Activated B cell treated with CpG ODN at 0.5 μM for 24 hours (primary cell): Measurements from ENCODE around the gene HAUS2. TPM values are rescaled to one million over a fixed set of nuclear protein-coding genes. Genes with fewer than 3 reads are reported as not detected.

Source experiments
- ATAC-seq: fragments of 200-7000 bp; cut with Tn5 transposase; one replicate; pipeline ENCODE4 v1.10.0; 2021; ENCODE audit warnings: low read depth, mild to moderate bottlenecking, moderate library complexity
- CTCF ChIA-PET: fragments of 350-600 bp; sonication (Branson Sonifier 250); formaldehyde crosslinking; loops from one replicate; lab custom pipeline; 2021; ENCODE audit warnings: antibody characterized with exemption; lab: Charles Lee
- POLR2A ChIA-PET: fragments of 350-600 bp; sonication (Branson Sonifier 250); formaldehyde crosslinking; loops from one replicate; lab custom pipeline; 2021; ENCODE audit warnings: antibody characterized with exemption; lab: Charles Lee
- DNase-seq: peaks from one replicate; pipeline ENCODE4 v3.0.0; 2022
- H3K27ac Mint-ChIP-seq: one replicate; pipeline ENCODE4 v1.8.0; 2020; ENCODE audit warnings: mixed read lengths
- H3K27me3 Mint-ChIP-seq: one replicate; pipeline ENCODE4 v1.8.0; 2021; ENCODE audit warnings: mixed read lengths
- H3K36me3 Mint-ChIP-seq: one replicate; pipeline ENCODE4 v1.8.0; 2021; ENCODE audit warnings: low read depth, mixed read lengths
- H3K4me1 Mint-ChIP-seq: one replicate; pipeline ENCODE4 v1.8.0; 2021; ENCODE audit warnings: mixed read lengths
- H3K4me3 Mint-ChIP-seq: one replicate; pipeline ENCODE4 v1.8.0; 2020; ENCODE audit warnings: mild to moderate bottlenecking, mixed read lengths
- H3K9me3 Mint-ChIP-seq: one replicate; pipeline ENCODE4 v1.8.0; 2020; ENCODE audit warnings: mixed read lengths
- intact Hi-C: fragments of 100-400 bp; cut with micrococcal nuclease; formaldehyde crosslinking; loops from one replicate; pipeline ENCODE4 v1.15.1; 2024
- total RNA-seq: library from RNA; stranded (reverse); gene quantifications from 2 replicates; pipeline ENCODE4 v1.2.3, GENCODE V29; 2022
- TF ChIP-seq, protein P1 (sequence below): fragments of 200-600 bp; IDR thresholded peaks from one replicate; pipeline ENCODE4 v1.8.0; 2022; ENCODE audit warnings: antibody characterized with exemption, mild to moderate bottlenecking

HAUS2 gene
- total RNA-seq, 1 donor from 2014 or later = 18.2 TPM

DNA sequence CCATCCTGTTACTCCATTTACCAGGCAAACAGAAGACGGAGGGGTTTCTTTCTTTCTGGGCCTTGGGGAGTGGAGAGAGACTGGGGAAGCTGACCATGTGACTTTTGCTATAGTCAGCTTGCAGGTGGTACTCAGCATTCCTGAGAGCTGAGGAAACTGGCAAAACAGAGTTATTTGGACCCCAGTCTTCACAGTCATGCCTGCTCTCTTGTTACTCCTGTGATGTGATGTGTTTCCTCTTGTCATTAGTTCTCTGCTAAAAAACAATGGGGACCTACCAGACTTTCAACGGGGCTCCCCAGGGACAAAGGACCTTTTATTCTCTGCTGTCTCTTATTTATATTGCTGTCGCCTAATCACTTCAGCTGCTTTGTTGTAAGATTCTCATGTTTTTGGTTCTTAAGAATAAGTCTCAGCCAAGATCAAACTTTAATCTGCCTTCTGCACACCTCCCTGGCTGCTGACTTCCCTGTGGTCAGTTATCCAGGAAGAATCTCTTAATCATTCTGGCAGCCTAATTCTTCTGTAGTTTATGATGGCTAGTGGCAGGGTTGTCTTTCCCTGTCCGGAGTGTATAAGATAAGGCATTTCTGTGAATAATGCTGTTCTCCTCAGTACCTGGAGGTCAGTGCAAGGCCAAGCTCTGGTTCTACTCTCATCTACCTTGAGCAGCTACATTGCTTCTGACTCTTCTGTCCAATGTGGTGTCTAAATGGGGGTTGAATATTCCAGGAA, 35.6 kb downstream of the HAUS2 start:
- Mint-ChIP-seq H3K27me3 (no peaks in the 10 kb centered on the region), H3K9me3 (no peaks in the 10 kb centered on the region), H3K4me1 (peaks cover 17% of the 10 kb centered on the region), H3K36me3 (peaks cover 5% of the 10 kb centered on the region), H3K27ac (no peak overlapping the region), H3K4me3 (no peak overlapping the region)
- DNase-seq (no peak), ATAC-seq (no peak)
- ChIA-PET POLR2A (interaction anchor here (1.2 kb wide), 1 partner anchor 9 kb away, joined by 5 read pairs; no protein-coding TSS in a partner anchor), CTCF (interaction anchor here (0.7 kb wide), 1 partner anchor 17 kb away, joined by 3 read pairs; no protein-coding TSS in a partner anchor)
- TF ChIP-seq, protein P1, sequence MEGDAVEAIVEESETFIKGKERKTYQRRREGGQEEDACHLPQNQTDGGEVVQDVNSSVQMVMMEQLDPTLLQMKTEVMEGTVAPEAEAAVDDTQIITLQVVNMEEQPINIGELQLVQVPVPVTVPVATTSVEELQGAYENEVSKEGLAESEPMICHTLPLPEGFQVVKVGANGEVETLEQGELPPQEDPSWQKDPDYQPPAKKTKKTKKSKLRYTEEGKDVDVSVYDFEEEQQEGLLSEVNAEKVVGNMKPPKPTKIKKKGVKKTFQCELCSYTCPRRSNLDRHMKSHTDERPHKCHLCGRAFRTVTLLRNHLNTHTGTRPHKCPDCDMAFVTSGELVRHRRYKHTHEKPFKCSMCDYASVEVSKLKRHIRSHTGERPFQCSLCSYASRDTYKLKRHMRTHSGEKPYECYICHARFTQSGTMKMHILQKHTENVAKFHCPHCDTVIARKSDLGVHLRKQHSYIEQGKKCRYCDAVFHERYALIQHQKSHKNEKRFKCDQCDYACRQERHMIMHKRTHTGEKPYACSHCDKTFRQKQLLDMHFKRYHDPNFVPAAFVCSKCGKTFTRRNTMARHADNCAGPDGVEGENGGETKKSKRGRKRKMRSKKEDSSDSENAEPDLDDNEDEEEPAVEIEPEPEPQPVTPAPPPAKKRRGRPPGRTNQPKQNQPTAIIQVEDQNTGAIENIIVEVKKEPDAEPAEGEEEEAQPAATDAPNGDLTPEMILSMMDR = no peak
- intact Hi-C loops = no loop called here

DNA sequence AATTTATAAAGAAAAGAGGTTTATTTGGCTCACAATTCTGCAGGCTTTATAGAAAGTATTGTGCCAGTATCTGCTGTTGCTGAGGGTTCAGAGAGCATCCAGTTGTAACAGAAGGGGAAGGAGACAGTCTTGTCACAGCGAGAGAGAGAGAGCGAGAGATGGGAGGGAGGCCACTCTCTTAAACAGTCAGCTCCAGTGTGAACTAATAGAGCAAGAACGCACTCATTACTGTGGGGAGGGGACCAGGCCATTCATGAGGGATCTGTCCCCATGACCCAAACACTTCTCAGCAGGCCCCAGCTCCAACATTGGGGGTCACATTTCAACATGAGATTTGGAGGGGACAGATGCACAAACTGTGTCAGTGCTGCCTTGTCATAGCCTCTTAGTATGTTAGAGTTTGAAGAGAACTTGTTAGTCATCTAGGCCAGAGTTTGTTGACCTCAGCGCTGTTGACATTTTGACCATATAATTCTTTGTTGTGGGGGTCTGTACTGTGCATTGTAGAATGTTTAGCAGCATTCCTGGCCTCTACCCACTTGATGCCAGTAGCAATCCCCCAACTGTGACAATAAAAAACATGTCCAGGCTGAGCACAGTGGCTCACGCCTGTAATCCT, 42.1 kb downstream of the HAUS2 start:
- POLR2A ChIA-PET = no interaction called here
- no peaks in the 10 kb centered on the region for H3K27me3 Mint-ChIP-seq
- H3K36me3 Mint-ChIP-seq = peaks cover 3% of the 10 kb centered on the region
- intact Hi-C loops = no loop called here
- DNase-seq (no peak), ATAC-seq (no peak)
- no peak overlapping the region for H3K4me3 Mint-ChIP-seq
- CTCF ChIA-PET = no interaction called here
- no peaks in the 10 kb centered on the region for H3K9me3 Mint-ChIP-seq
- H3K27ac Mint-ChIP-seq = no peak overlapping the region
- TF ChIP-seq, protein P1 = no peak
- no peaks in the 10 kb centered on the region for H3K4me1 Mint-ChIP-seq

GRCh38 chr15:42591238-42591934, 42.7 kb downstream of the HAUS2 start:
- TF ChIP-seq, protein P1 = no peak
- no peaks in the 10 kb centered on the region for H3K36me3 Mint-ChIP-seq

DNA sequence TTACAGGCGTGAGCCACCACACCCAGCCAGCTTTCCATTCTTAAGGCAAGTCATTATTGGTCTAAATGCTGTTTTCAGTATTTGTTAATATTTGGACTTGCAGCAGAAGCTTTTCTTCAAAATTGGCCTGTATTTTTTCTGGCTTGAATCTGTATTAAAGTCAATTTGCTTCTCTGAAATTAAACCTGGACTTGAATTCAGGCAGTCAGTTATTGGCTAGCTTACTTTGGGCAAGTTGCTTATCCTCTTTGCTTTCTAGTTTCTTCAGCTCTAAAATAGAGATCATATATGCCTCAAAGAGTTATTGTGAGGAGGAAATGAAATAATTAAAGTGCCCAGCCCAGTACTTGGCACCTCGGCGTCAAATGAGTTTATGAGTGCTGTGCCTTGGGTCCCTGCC, 44.1 kb downstream of the HAUS2 start:
- intact Hi-C loops = no loop called here
- H3K27me3 Mint-ChIP-seq = no peaks in the 10 kb centered on the region
- no peaks in the 10 kb centered on the region for H3K4me1 Mint-ChIP-seq
- TF ChIP-seq, protein P1 = no peak
- CTCF ChIA-PET = no interaction called here
- no peak overlapping the region for H3K27ac Mint-ChIP-seq
- no peak for ATAC-seq
- H3K9me3 Mint-ChIP-seq = no peaks in the 10 kb centered on the region
- no peaks in the 10 kb centered on the region for H3K36me3 Mint-ChIP-seq
- no peak for DNase-seq
- H3K4me3 Mint-ChIP-seq = no peak overlapping the region
- POLR2A ChIA-PET = interaction anchor here (0.7 kb wide), 1 partner anchor 15 kb away, joined by 6 read pairs; no protein-coding TSS in a partner anchor

More at GRCh38 chr15:42591238-42591934, 42.7 kb downstream of the HAUS2 start:
- Mint-ChIP-seq H3K27ac (no peak overlapping the region), H3K9me3 (no peaks in the 10 kb centered on the region), H3K4me3 (no peak overlapping the region), H3K4me1 (no peaks in the 10 kb centered on the region), H3K27me3 (no peaks in the 10 kb centered on the region)
- intact Hi-C loops = no loop called here
- ATAC-seq = no peak
- no peak for DNase-seq
- POLR2A ChIA-PET = no interaction called here
- CTCF ChIA-PET = no interaction called here

DNA sequence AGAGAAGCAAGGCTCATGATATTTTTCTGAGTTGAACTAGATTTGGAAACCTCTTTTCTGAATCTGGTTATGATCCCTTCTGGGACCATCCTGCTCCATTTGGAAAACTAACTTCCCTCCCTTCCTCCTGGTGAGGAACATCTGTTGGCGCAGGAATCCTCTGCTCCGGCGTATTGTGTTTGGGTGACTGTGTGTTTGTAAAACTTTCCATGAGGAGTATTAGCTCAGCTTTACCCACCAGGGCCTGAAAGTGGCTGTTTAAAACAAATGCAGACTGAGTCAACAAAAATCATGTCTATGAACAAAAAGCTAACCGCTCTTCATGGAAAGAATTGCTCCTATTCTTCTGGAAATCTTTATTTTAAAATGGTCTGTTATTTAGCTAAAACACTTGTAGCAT, 44.5 kb downstream of the HAUS2 start:
- H3K27me3 Mint-ChIP-seq = no peaks in the 10 kb centered on the region
- DNase-seq = no peak
- intact Hi-C loops = no loop called here
- no peaks in the 10 kb centered on the region for H3K36me3 Mint-ChIP-seq
- POLR2A ChIA-PET = interaction anchor here (0.7 kb wide), 1 partner anchor 14 kb away, joined by 6 read pairs; no protein-coding TSS in a partner anchor
- H3K27ac Mint-ChIP-seq = no peak overlapping the region
- no peak overlapping the region for H3K4me3 Mint-ChIP-seq
- no peak for ATAC-seq
- no peaks in the 10 kb centered on the region for H3K9me3 Mint-ChIP-seq
- CTCF ChIA-PET = no interaction called here
- H3K4me1 Mint-ChIP-seq = no peaks in the 10 kb centered on the region
- TF ChIP-seq, protein P1 = no peak
